GM12878 (cell line): ENCODE data around the gene TNFAIP3. TPM values are rescaled to one million over a fixed set of nuclear protein-coding genes. Genes with fewer than 3 reads are reported as not detected.

Source experiments
- ATAC-seq: fragments of 200-7000 bp; cut with Tn5 transposase; 3 replicates; pipeline ENCODE4 v1.9.1; 2020; ENCODE audit warnings: mild to moderate bottlenecking, moderate library complexity
- BruUV-seq: library from RNA; stranded (reverse); fragments of 400-500 nt; replicated peaks from 2 replicates; lab custom pipeline; 2021; lab: Mats Ljungman, UMichigan
- CTCF ChIA-PET: fragments of 300-600 bp; sonication (Branson Sonifier 250); formaldehyde crosslinking; extraction: SDS; loops from one replicate; lab custom pipeline; 2021; ENCODE audit warnings: inconsistent platforms; lab: Yijun Ruan, JAX
- POLR2A ChIA-PET: fragments of 350-600 bp; formaldehyde crosslinking; extraction: SDS; loops from one replicate; lab custom pipeline; 2021; ENCODE audit warnings: inconsistent platforms; lab: Charles Lee
- RAD21 ChIA-PET: fragments of 300-600 bp; sonication (Branson Sonifier 250); formaldehyde crosslinking; loops from one replicate; lab custom pipeline; 2023; ENCODE audit warnings: antibody characterized with exemption; ENCODE audit not compliant: unreplicated experiment; lab: Charles Lee
- SMC1A ChIA-PET: fragments of 300-600 bp; sonication (Branson Sonifier 250); formaldehyde crosslinking; loops from one replicate; lab custom pipeline; 2023; ENCODE audit not compliant: unreplicated experiment, uncharacterized antibody; lab: Charles Lee
- DNase-seq: peaks from one replicate; pipeline ENCODE4 v3.0.0-alpha.2; 2011; ENCODE audit warnings: low read depth, low spot score
- FAIRE-seq: peaks from 3 replicates; lab custom pipeline; 2011; peaks lifted over from hg19 to GRCh38; lab: Jason Lieb, UNC
- H2AFZ ChIP-seq: 2 replicates; pipeline ENCODE4 v1.6.0; 2011; ENCODE audit warnings: low read depth, low read length, control low read depth; ENCODE audit not compliant: control insufficient read depth
- H3K27ac ChIP-seq: 2 replicates; pipeline ENCODE4 v1.5.1; 2011; ENCODE audit warnings: control low read depth; ENCODE audit not compliant: control insufficient read depth, insufficient read depth
- H3K27me3 ChIP-seq, 2 experiments: replicated peaks in 1 of 2; 2 replicates each; pipeline versions ENCODE4 v1.6.0 to v1.6.1; 2011; ENCODE audit warnings: low read length in 1 of 2; ENCODE audit not compliant: control insufficient read depth in 2 of 2, insufficient read depth in 2 of 2
- H3K36me3 ChIP-seq, 2 experiments: 2 replicates each; pipeline ENCODE4 v1.5.1; 2011; ENCODE audit warnings: low read length in 1 of 2; ENCODE audit not compliant: control insufficient read depth in 2 of 2, insufficient read depth in 2 of 2
- H3K4me1 ChIP-seq: 2 replicates; pipeline ENCODE4 v1.6.1; 2011; ENCODE audit warnings: mild to moderate bottlenecking, low read length, moderate library complexity, mixed read lengths; ENCODE audit not compliant: control insufficient read depth, insufficient read depth
- H3K4me2 ChIP-seq: 2 replicates; pipeline ENCODE4 v1.6.0; 2011; ENCODE audit warnings: control low read depth; ENCODE audit not compliant: control insufficient read depth, insufficient read depth
- H3K4me3 ChIP-seq: fragments of 200-600 bp; sonication (generic); 2 replicates; pipeline ENCODE4 v1.5.1; 2016
- H3K79me2 ChIP-seq: 2 replicates; pipeline ENCODE4 v1.6.0; 2011; ENCODE audit warnings: low read length; ENCODE audit not compliant: control insufficient read depth, insufficient read depth
- H3K9ac ChIP-seq: 2 replicates; pipeline ENCODE4 v1.8.0; 2011; ENCODE audit warnings: low read length, control low read depth, mixed read lengths; ENCODE audit not compliant: control insufficient read depth, insufficient read depth
- H3K9me3 ChIP-seq: replicated peaks from 3 replicates; pipeline ENCODE4 v1.5.1; 2011; ENCODE audit warnings: mild to moderate bottlenecking, low read length; ENCODE audit not compliant: control insufficient read depth, insufficient read depth
- H4K20me1 ChIP-seq: 2 replicates; pipeline ENCODE4 v1.6.0; 2011; ENCODE audit not compliant: control insufficient read depth, insufficient read depth
- CUX1 ChIP-seq: IDR thresholded peaks from 2 replicates; pipeline ENCODE4 v1.6.1; 2012; ENCODE audit warnings: improper control_type of control experiment, low read depth, low read length; ENCODE audit not compliant: insufficient replicate concordance
- FOXK2 ChIP-seq: fragments of 450-650 bp; IDR thresholded peaks from 2 replicates; pipeline ENCODE4 v1.6.1; 2017; ENCODE audit warnings: mild to moderate bottlenecking, moderate library complexity
- NFIC ChIP-seq: IDR thresholded peaks from 2 replicates; pipeline ENCODE4 v1.6.1; 2012; ENCODE audit warnings: low read depth, mild to moderate bottlenecking, inconsistent platforms, low read length, moderate library complexity
- YY1 ChIP-seq: IDR thresholded peaks from 2 replicates; pipeline ENCODE4 v1.6.1; 2011; ENCODE audit warnings: low read depth, mild to moderate bottlenecking, low read length
- ZBTB11 ChIP-seq: fragments of 450-650 bp; formaldehyde crosslinking; IDR thresholded peaks from 2 replicates; pipeline ENCODE4 v1.5.0; 2022; ENCODE audit warnings: mild to moderate bottlenecking, missing genetic modification characterization
- in situ Hi-C: fragments of 300-500 bp; cut with MboI; formaldehyde crosslinking; loops from 9 replicates; pipeline ENCODE4 v1.14.3; 2018; ENCODE audit warnings: mixed read lengths
- intact Hi-C: fragments of 100-400 bp; cut with micrococcal nuclease; formaldehyde crosslinking; loops from one replicate; pipeline ENCODE4 v1.14.2; 2022; ENCODE audit not compliant: unreplicated experiment
- polyA plus RNA-seq, 11 experiments: library from polyadenylated mRNA; depleted of rRNA in 4 of 11; unstranded in 6 of 11; stranded (reverse) in 5 of 11; fragments of >200 nt; fragmentation: Nextera tagmentation in 4 of 11; fragmentation: Illumina TruSeq in 1 of 11; extraction: Ambion mirVana in 4 of 11; extraction: Trizol in 1 of 11; gene quantifications; 1 replicate in 1 of 11; 2 replicates in 10 of 11; pipeline versions ENCODE4 v1.2.1 to v1.2.3, GENCODE V29; 2011 to 2016; ENCODE audit warnings: inconsistent platforms in 2 of 11, missing spikeins in 2 of 11, low read depth in 1 of 11
- total RNA-seq, 4 experiments: library from RNA; depleted of rRNA in 3 of 4; stranded (reverse); fragments of >200 nt in 3 of 4; fragmentation: Illumina TruSeq in 1 of 4; extraction: Trizol in 1 of 4; gene quantifications; 2 replicates each; pipeline versions ENCODE4 v1.2.1 to v1.2.3, GENCODE V29; 2013 to 2021
- TF ChIP-seq, protein P1 (sequence below): fragments of 450-650 bp; formaldehyde crosslinking; IDR thresholded peaks from 2 replicates; pipeline ENCODE4 v1.4.0; 2020; ENCODE audit warnings: mild to moderate bottlenecking, moderate library complexity

The TNFAIP3 gene
- total and polyA plus RNA-seq, 10 of the 15 experiments (the other 5 are each of a cell fraction or from before 2014, with no cell fraction given), result 18.0 to 350 (median 127) TPM

DNA sequence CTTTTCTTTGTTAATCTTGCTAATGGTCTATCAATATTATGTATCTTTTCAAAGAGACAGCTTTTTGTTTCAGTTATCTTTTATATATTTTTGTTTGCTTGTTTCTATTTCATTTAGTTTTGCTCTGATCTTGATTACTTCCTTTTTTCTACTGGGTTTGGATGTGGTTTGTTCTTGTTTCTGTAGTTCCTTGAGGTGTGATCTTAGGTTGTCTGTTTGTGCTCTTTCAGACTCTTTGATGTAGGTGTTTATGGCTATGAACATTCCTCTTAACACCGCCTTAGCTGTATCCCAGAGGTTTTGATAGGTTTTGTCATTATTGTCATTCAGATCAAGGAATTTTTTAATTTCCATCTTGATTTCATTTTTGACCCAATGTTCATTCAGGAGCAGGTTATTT is 26.8 kb upstream of the TNFAIP3 start (continued):
- TF ChIP-seq ZBTB11 (CRISPR knock-in tag), result no peak
- no peak for TF ChIP-seq NFIC

DNA sequence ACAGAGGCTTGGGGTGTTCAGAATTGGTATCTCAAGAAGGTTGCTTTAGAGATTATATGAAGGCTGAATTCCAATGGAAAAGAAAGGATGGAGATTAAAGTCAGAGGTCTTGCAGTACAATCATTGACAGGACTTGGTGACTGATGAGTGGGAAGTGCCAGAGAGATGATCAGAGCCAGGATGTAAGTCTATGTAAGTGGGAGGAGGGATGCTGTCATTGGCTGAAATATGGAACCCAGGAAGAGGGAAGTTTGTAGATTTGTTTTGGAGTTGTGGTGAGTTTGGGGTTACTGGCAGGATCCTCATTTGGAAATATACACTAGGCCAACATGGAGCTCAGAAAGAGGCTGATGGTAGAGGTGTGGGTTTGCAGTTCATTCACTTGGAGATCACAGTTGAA is 23.8 kb upstream of the TNFAIP3 start:
- H3K4me3 ChIP-seq, result no peak overlapping the region
- DNase-seq, result no peak
- no TSS peak for BruUV-seq
- POLR2A ChIA-PET, result interaction anchor here (1.6 kb wide), 1 partner anchor 10 kb away, joined by 10 read pairs; no protein-coding TSS in a partner anchor
- no peaks in the 10 kb centered on the region for H3K36me3 ChIP-seq
- no peak overlapping the region for H3K4me2 ChIP-seq
- in situ Hi-C loops, result no loop called here
- CTCF ChIA-PET, result interaction anchor here (1.2 kb wide), 1 partner anchor 18 kb away, joined by 4 read pairs; no protein-coding TSS in a partner anchor
- no peak overlapping the region for H3K9ac ChIP-seq
- peaks cover 13% of the 10 kb centered on the region for H3K4me1 ChIP-seq
- FAIRE-seq, result no peak
- no peaks in the 10 kb centered on the region for H4K20me1 ChIP-seq
- H3K27ac ChIP-seq, result no peak overlapping the region
- no peaks in the 10 kb centered on the region for H3K79me2 ChIP-seq
- no peak for ATAC-seq
- intact Hi-C loops, result no loop called here
- H3K9me3 ChIP-seq, result peaks cover 9% of the 10 kb centered on the region; the same call in 2 of the 3 replicates
- no peaks in the 10 kb centered on the region for H3K27me3 ChIP-seq
- no peak overlapping the region for H2AFZ ChIP-seq
- SMC1A ChIA-PET, result interaction anchor here (1.0 to 1.5 kb wide), 4 partner anchors 11 to 127 kb away, joined by 3 to 4 read pairs (median 3); no protein-coding TSS in a partner anchor
- RAD21 ChIA-PET, result no interaction called here
- TF ChIP-seq YY1, result no peak
- no peak for TF ChIP-seq FOXK2
- TF ChIP-seq CUX1, result no peak
- TF ChIP-seq, protein P1, sequence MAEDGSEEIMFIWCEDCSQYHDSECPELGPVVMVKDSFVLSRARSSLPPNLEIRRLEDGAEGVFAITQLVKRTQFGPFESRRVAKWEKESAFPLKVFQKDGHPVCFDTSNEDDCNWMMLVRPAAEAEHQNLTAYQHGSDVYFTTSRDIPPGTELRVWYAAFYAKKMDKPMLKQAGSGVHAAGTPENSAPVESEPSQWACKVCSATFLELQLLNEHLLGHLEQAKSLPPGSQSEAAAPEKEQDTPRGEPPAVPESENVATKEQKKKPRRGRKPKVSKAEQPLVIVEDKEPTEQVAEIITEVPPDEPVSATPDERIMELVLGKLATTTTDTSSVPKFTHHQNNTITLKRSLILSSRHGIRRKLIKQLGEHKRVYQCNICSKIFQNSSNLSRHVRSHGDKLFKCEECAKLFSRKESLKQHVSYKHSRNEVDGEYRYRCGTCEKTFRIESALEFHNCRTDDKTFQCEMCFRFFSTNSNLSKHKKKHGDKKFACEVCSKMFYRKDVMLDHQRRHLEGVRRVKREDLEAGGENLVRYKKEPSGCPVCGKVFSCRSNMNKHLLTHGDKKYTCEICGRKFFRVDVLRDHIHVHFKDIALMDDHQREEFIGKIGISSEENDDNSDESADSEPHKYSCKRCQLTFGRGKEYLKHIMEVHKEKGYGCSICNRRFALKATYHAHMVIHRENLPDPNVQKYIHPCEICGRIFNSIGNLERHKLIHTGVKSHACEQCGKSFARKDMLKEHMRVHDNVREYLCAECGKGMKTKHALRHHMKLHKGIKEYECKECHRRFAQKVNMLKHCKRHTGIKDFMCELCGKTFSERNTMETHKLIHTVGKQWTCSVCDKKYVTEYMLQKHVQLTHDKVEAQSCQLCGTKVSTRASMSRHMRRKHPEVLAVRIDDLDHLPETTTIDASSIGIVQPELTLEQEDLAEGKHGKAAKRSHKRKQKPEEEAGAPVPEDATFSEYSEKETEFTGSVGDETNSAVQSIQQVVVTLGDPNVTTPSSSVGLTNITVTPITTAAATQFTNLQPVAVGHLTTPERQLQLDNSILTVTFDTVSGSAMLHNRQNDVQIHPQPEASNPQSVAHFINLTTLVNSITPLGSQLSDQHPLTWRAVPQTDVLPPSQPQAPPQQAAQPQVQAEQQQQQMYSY (CRISPR knock-in tag), result no peak
